Measurements from ENCODE around the gene JDP2. TPM values are rescaled to one million over a fixed set of nuclear protein-coding genes. Genes with fewer than 3 reads are reported as not detected.

JDP2 gene
- total RNA-seq, 1 experiment from 2014 or later = 42.4 TPM

GRCh38 chr14:75476274-75476995 lies 48.6 kb downstream of the JDP2 start:
- DNase-seq (ENCODE audit: extremely low read depth, low read depth) = no peak

GRCh38 chr14:75477881-75478280 lies 50.1 kb downstream of the JDP2 start:
- no peak for DNase-seq (ENCODE audit: extremely low read depth, low read depth)

GRCh38 chr14:75479770-75480600 lies 52.2 kb downstream of the JDP2 start:
- DNase-seq (ENCODE audit: extremely low read depth, low read depth) = no peak

- DNase-seq (ENCODE audit: extremely low read depth, low read depth) = no peak
Observed at GRCh38 chr14:75482366-75482765, 54.5 kb downstream of the JDP2 start.

GRCh38 chr14:75484711-75485429 lies 57.0 kb downstream of the JDP2 start:
- DNase-seq (ENCODE audit: extremely low read depth, low read depth) = no peak

- no peak for DNase-seq (ENCODE audit: extremely low read depth, low read depth)
Observed at GRCh38 chr14:75486318-75486717, 58.5 kb downstream of the JDP2 start.

GRCh38 chr14:75487155-75487671 lies 59.4 kb downstream of the JDP2 start:
- no peak for DNase-seq (ENCODE audit: extremely low read depth, low read depth)

GRCh38 chr14:75489480-75489837 lies 61.6 kb downstream of the JDP2 start:
- no peak for DNase-seq (ENCODE audit: extremely low read depth, low read depth)

- no peak for DNase-seq (ENCODE audit: extremely low read depth, low read depth)
Observed at GRCh38 chr14:75491376-75491978, 63.7 kb downstream of the JDP2 start.

- DNase-seq (ENCODE audit: extremely low read depth, low read depth) = no peak
Observed at GRCh38 chr14:75492832-75493591, 65.2 kb downstream of the JDP2 start.

- no peak for DNase-seq (ENCODE audit: extremely low read depth, low read depth)
Observed at GRCh38 chr14:75493592-75494087, 65.8 kb downstream of the JDP2 start.

- DNase-seq (ENCODE audit: extremely low read depth, low read depth) = no peak
Observed at GRCh38 chr14:75494896-75495295, 67.1 kb downstream of the JDP2 start.

GRCh38 chr14:75495399-75495798 lies 67.6 kb downstream of the JDP2 start:
- no peak for DNase-seq (ENCODE audit: extremely low read depth, low read depth)

GRCh38 chr14:75495882-75496281 lies 68.1 kb downstream of the JDP2 start:
- no peak for DNase-seq (ENCODE audit: extremely low read depth, low read depth)

- DNase-seq (ENCODE audit: extremely low read depth, low read depth) = no peak
Observed at GRCh38 chr14:75496755-75497154, 68.9 kb downstream of the JDP2 start.

- no peak for DNase-seq (ENCODE audit: extremely low read depth, low read depth)
Observed at GRCh38 chr14:75497191-75497590, 69.4 kb downstream of the JDP2 start.

GRCh38 chr14:75497701-75498100 lies 69.9 kb downstream of the JDP2 start:
- DNase-seq (ENCODE audit: extremely low read depth, low read depth) = no peak

GRCh38 chr14:75499084-75499875 lies 71.5 kb downstream of the JDP2 start:
- no peak for DNase-seq (ENCODE audit: extremely low read depth, low read depth)

GRCh38 chr14:75501080-75501479 lies 73.3 kb downstream of the JDP2 start:
- DNase-seq (ENCODE audit: extremely low read depth, low read depth) = no peak
